Activated naive CD4-positive, alpha-beta T cell treated with anti-CD3 and anti-CD28 coated beads for 36 hours (primary cell): Measurements from ENCODE around the gene IL4R. TPM values are rescaled to one million over a fixed set of nuclear protein-coding genes. Genes with fewer than 3 reads are reported as not detected.
A peak's percentile ranks its signal among the peaks of the same experiment; 100 is the strongest.

Experiments
- CTCF ChIA-PET: fragments of 350-600 bp; sonication (Branson Sonifier 250); formaldehyde crosslinking; loops from one replicate; lab custom pipeline; 2021; ENCODE audit warnings: antibody characterized with exemption; lab: Charles Lee
- DNase-seq: peaks from one replicate; pipeline ENCODE4 v3.0.0-alpha.2; 2020
- H3K27ac Mint-ChIP-seq: one replicate; pipeline ENCODE4 v1.8.0; 2021; ENCODE audit warnings: mild to moderate bottlenecking, mixed read lengths
- H3K27me3 Mint-ChIP-seq: one replicate; pipeline ENCODE4 v1.8.0; 2021; ENCODE audit warnings: low read depth, mixed read lengths
- H3K36me3 Mint-ChIP-seq: one replicate; pipeline ENCODE4 v1.8.0; 2021; ENCODE audit warnings: low read depth, mixed read lengths
- H3K4me1 Mint-ChIP-seq: one replicate; pipeline ENCODE4 v1.8.0; 2021; ENCODE audit warnings: low read depth, mixed read lengths
- H3K4me3 Mint-ChIP-seq: one replicate; pipeline ENCODE4 v1.8.0; 2021; ENCODE audit warnings: mild to moderate bottlenecking, moderate library complexity, mixed read lengths
- H3K9me3 Mint-ChIP-seq: one replicate; pipeline ENCODE4 v1.8.0; 2021; ENCODE audit warnings: mixed read lengths
- intact Hi-C: fragments of 100-400 bp; cut with micrococcal nuclease; formaldehyde crosslinking; loops from one replicate; pipeline ENCODE4 v1.15.1; 2023
- total RNA-seq, 2 experiments: library from RNA; stranded (reverse); gene quantifications; one replicate each; pipeline ENCODE4 v1.2.3, GENCODE V29; 2021

The IL4R gene
- total RNA-seq, 2 experiments from 2014 or later, result 162 to 170 TPM

- intact Hi-C loops, result loop anchor here (1.0 to 5.0 kb wide), 13 partner anchors 9 to 721 kb away; partner anchors contain the start of gene KDM8
- DNase-seq, result peak; percentile 75
- H3K36me3 Mint-ChIP-seq, result peaks cover 63% of the 10 kb centered on the region
- peaks cover 74% of the 10 kb centered on the region for H3K4me1 Mint-ChIP-seq
- no peaks in the 10 kb centered on the region for H3K9me3 Mint-ChIP-seq
- peak overlapping the region; percentile 97 for H3K27ac Mint-ChIP-seq
- peak overlapping the region; percentile 99 for H3K4me3 Mint-ChIP-seq
- CTCF ChIA-PET, result interaction anchor here (0.8 to 7.3 kb wide), 26 partner anchors 9 to 164 kb away, joined by 3 to 103 read pairs (median 4); no protein-coding TSS in a partner anchor
- no peaks in the 10 kb centered on the region for H3K27me3 Mint-ChIP-seq
These were observed 4.1 kb downstream of the IL4R start for GRCh38 chr16:27317738-27318391.

GRCh38 chr16:27318392-27319256 lies 4.8 kb downstream of the IL4R start:
- peaks cover 68% of the 10 kb centered on the region for H3K36me3 Mint-ChIP-seq
- H3K4me3 Mint-ChIP-seq, result peak overlapping the region; percentile 99
- peak; percentile 83 for DNase-seq
- intact Hi-C loops, result loop anchor here (1.0 to 5.0 kb wide), 12 partner anchors 9 to 721 kb away; partner anchors contain the start of gene KDM8
- H3K27me3 Mint-ChIP-seq, result no peaks in the 10 kb centered on the region
- H3K27ac Mint-ChIP-seq, result peak overlapping the region; percentile 97
- CTCF ChIA-PET, result interaction anchor here (0.6 to 7.3 kb wide), 19 partner anchors 9 to 164 kb away, joined by 3 to 103 read pairs (median 4); no protein-coding TSS in a partner anchor
- H3K4me1 Mint-ChIP-seq, result peaks cover 77% of the 10 kb centered on the region
- H3K9me3 Mint-ChIP-seq, result no peaks in the 10 kb centered on the region

- intact Hi-C loops, result loop anchor here (2.0 to 5.0 kb wide), 3 partner anchors 37 to 722 kb away; no protein-coding TSS in a partner anchor
- peak; percentile 55 for DNase-seq
- Mint-ChIP-seq H3K27me3 (no peaks in the 10 kb centered on the region), H3K27ac (peak overlapping the region; percentile 97), H3K4me1 (peaks cover 85% of the 10 kb centered on the region), H3K9me3 (no peaks in the 10 kb centered on the region), H3K36me3 (peaks cover 71% of the 10 kb centered on the region), H3K4me3 (peak overlapping the region; percentile 99)
- CTCF ChIA-PET, result interaction anchor here (0.6 to 7.3 kb wide), 13 partner anchors 31 to 140 kb away, joined by 3 to 103 read pairs (median 4); no protein-coding TSS in a partner anchor
These were observed 5.6 kb downstream of the IL4R start for GRCh38 chr16:27319257-27319965.

GRCh38 chr16:27320261-27321012 lies 6.7 kb downstream of the IL4R start:
- Mint-ChIP-seq H3K36me3 (peaks cover 69% of the 10 kb centered on the region), H3K27ac (peak overlapping the region; percentile 97)
- CTCF ChIA-PET, result interaction anchor here (0.8 to 7.3 kb wide), 8 partner anchors 35 to 142 kb away, joined by 3 to 103 read pairs (median 6); no protein-coding TSS in a partner anchor

GRCh38 chr16:27321013-27321915 lies 7.5 kb downstream of the IL4R start:
- Mint-ChIP-seq H3K36me3 (peaks cover 66% of the 10 kb centered on the region), H3K9me3 (no peaks in the 10 kb centered on the region), H3K4me1 (peaks cover 93% of the 10 kb centered on the region), H3K27ac (peak overlapping the region; percentile 91), H3K27me3 (no peaks in the 10 kb centered on the region), H3K4me3 (peak overlapping the region; percentile 8)
- intact Hi-C loops, result no loop called here
- CTCF ChIA-PET, result interaction anchor here (0.6 to 7.3 kb wide), 8 partner anchors 47 to 142 kb away, joined by 3 to 103 read pairs (median 4); no protein-coding TSS in a partner anchor
- DNase-seq, result no peak

More at GRCh38 chr16:27320261-27321012, 6.7 kb downstream of the IL4R start:
- H3K4me3 Mint-ChIP-seq, result peak overlapping the region; percentile 32
- H3K4me1 Mint-ChIP-seq, result peaks cover 93% of the 10 kb centered on the region
- H3K27me3 Mint-ChIP-seq, result no peaks in the 10 kb centered on the region
- H3K9me3 Mint-ChIP-seq, result no peaks in the 10 kb centered on the region
- DNase-seq, result no peak
- intact Hi-C loops, result no loop called here

- H3K27me3 Mint-ChIP-seq, result no peaks in the 10 kb centered on the region
- no peaks in the 10 kb centered on the region for H3K9me3 Mint-ChIP-seq
- CTCF ChIA-PET, result interaction anchor here (0.8 to 2.3 kb wide), 4 partner anchors 32 to 93 kb away, joined by 3 to 10 read pairs (median 5); no protein-coding TSS in a partner anchor
- DNase-seq, result no peak
- peak overlapping the region; percentile 91 for H3K27ac Mint-ChIP-seq
- peaks cover 93% of the 10 kb centered on the region for H3K4me1 Mint-ChIP-seq
- H3K4me3 Mint-ChIP-seq, result no peak overlapping the region
- intact Hi-C loops, result no loop called here
- H3K36me3 Mint-ChIP-seq, result peaks cover 65% of the 10 kb centered on the region
These were observed 9.3 kb downstream of the IL4R start for GRCh38 chr16:27322858-27323780.

GRCh38 chr16:27323781-27324561 lies 10.2 kb downstream of the IL4R start:
- CTCF ChIA-PET, result interaction anchor here (2.2 kb wide), 1 partner anchor 89 kb away, joined by 10 read pairs; no protein-coding TSS in a partner anchor
- intact Hi-C loops, result no loop called here
- no peaks in the 10 kb centered on the region for H3K27me3 Mint-ChIP-seq
- H3K36me3 Mint-ChIP-seq, result peaks cover 65% of the 10 kb centered on the region
- H3K4me3 Mint-ChIP-seq, result no peak overlapping the region
- peak overlapping the region; percentile 91 for H3K27ac Mint-ChIP-seq
- H3K4me1 Mint-ChIP-seq, result peaks cover 93% of the 10 kb centered on the region
- H3K9me3 Mint-ChIP-seq, result no peaks in the 10 kb centered on the region
- peak; percentile 4 for DNase-seq

GRCh38 chr16:27324851-27325301 lies 11.1 kb downstream of the IL4R start:
- CTCF ChIA-PET, result no interaction called here

GRCh38 chr16:27325736-27326135 lies 12.0 kb downstream of the IL4R start:
- peak; percentile 3 for DNase-seq
- intact Hi-C loops, result no loop called here
- H3K27ac Mint-ChIP-seq, result peak overlapping the region; percentile 91
- CTCF ChIA-PET, result no interaction called here
- no peaks in the 10 kb centered on the region for H3K27me3 Mint-ChIP-seq
- no peak overlapping the region for H3K4me3 Mint-ChIP-seq
- H3K9me3 Mint-ChIP-seq, result no peaks in the 10 kb centered on the region
- H3K36me3 Mint-ChIP-seq, result peaks cover 61% of the 10 kb centered on the region
- H3K4me1 Mint-ChIP-seq, result peaks cover 88% of the 10 kb centered on the region

More at GRCh38 chr16:27324851-27325301, 11.1 kb downstream of the IL4R start:
- H3K27ac Mint-ChIP-seq, result peak overlapping the region; percentile 91
- peaks cover 91% of the 10 kb centered on the region for H3K4me1 Mint-ChIP-seq
- DNase-seq, result peak; percentile 4
- no peaks in the 10 kb centered on the region for H3K9me3 Mint-ChIP-seq
- no peak overlapping the region for H3K4me3 Mint-ChIP-seq
- intact Hi-C loops, result no loop called here
- H3K27me3 Mint-ChIP-seq, result no peaks in the 10 kb centered on the region
- peaks cover 62% of the 10 kb centered on the region for H3K36me3 Mint-ChIP-seq
